Activated CD8-positive, alpha-beta T cell treated with anti-CD3 and anti-CD28 coated beads, Interleukin-2, amount 10 ng/mL, durations not matched to agents 7 days and 5 days (primary cell): Measurements from ENCODE around the gene MAP4K1. TPM values are rescaled to one million over a fixed set of nuclear protein-coding genes. Genes with fewer than 3 reads are reported as not detected.
A peak's percentile ranks its signal among the peaks of the same experiment; 100 is the strongest.

Source experiments
- ATAC-seq: fragments of 150-1000 bp; cut with Tn5 transposase; one replicate; pipeline ENCODE4 v1.10.0; 2021; ENCODE audit warnings: moderate library complexity
- CTCF ChIA-PET: fragments of 350-600 bp; sonication (Branson Sonifier 250); formaldehyde crosslinking; loops from one replicate; lab custom pipeline; 2021; ENCODE audit warnings: antibody characterized with exemption; lab: Charles Lee
- POLR2A ChIA-PET: fragments of 350-600 bp; sonication (Branson Sonifier 250); formaldehyde crosslinking; loops from one replicate; lab custom pipeline; 2021; ENCODE audit warnings: antibody characterized with exemption; lab: Charles Lee
- DNase-seq: peaks from one replicate; pipeline ENCODE4 v3.0.0-alpha.2; 2020
- H3K27ac Mint-ChIP-seq: one replicate; pipeline ENCODE4 v1.8.0; 2021; ENCODE audit warnings: mild to moderate bottlenecking, mixed read lengths
- H3K27me3 Mint-ChIP-seq: one replicate; pipeline ENCODE4 v1.8.0; 2021; ENCODE audit warnings: low read depth, mixed read lengths
- H3K36me3 Mint-ChIP-seq: one replicate; pipeline ENCODE4 v1.8.0; 2021; ENCODE audit warnings: low read depth, mixed read lengths
- H3K4me1 Mint-ChIP-seq: one replicate; pipeline ENCODE4 v1.8.0; 2021; ENCODE audit warnings: low read depth, mixed read lengths
- H3K4me3 Mint-ChIP-seq: one replicate; pipeline ENCODE4 v1.8.0; 2021; ENCODE audit warnings: mild to moderate bottlenecking, mixed read lengths
- H3K9me3 Mint-ChIP-seq: one replicate; pipeline ENCODE4 v1.8.0; 2022; ENCODE audit warnings: mixed read lengths; ENCODE audit not compliant: insufficient read depth
- total RNA-seq, 2 experiments: library from RNA; stranded (reverse); gene quantifications; one replicate each; pipeline ENCODE4 v1.2.3, GENCODE V29; 2021

MAP4K1 gene
- total RNA-seq, 2 experiments from 2014 or later, result 259 to 269 TPM

- H3K4me1 Mint-ChIP-seq, result peaks cover 73% of the 10 kb centered on the region
- no peak for ATAC-seq
- no peaks in the 10 kb centered on the region for H3K9me3 Mint-ChIP-seq
- H3K4me3 Mint-ChIP-seq, result peak overlapping the region; percentile 95
- ChIA-PET POLR2A (no interaction called here), CTCF (interaction anchor here (1.6 kb wide), 1 partner anchor 14 kb away, joined by 3 read pairs; no protein-coding TSS in a partner anchor)
- no peaks in the 10 kb centered on the region for H3K27me3 Mint-ChIP-seq
- no peak overlapping the region for H3K27ac Mint-ChIP-seq
- peaks cover 49% of the 10 kb centered on the region for H3K36me3 Mint-ChIP-seq
- DNase-seq, result no peak
Measured at GRCh38 chr19:38650172-38650775, 32.5 kb upstream of the MAP4K1 start.

- CTCF ChIA-PET, result interaction anchor here (1.0 to 2.3 kb wide), 4 partner anchors 13 to 281 kb away, joined by 3 to 10 read pairs (median 5); partner anchors contain the start of genes MRPS12 and SARS2
- POLR2A ChIA-PET, result no interaction called here
- H3K4me3 Mint-ChIP-seq, result peak overlapping the region; percentile 95
- ATAC-seq, result no peak
- H3K27ac Mint-ChIP-seq, result peak overlapping the region; percentile 19
- peaks cover 45% of the 10 kb centered on the region for H3K36me3 Mint-ChIP-seq
- no peaks in the 10 kb centered on the region for H3K9me3 Mint-ChIP-seq
- H3K27me3 Mint-ChIP-seq, result no peaks in the 10 kb centered on the region
- peaks cover 69% of the 10 kb centered on the region for H3K4me1 Mint-ChIP-seq
- no peak for DNase-seq
Measured at GRCh38 chr19:38649305-38650171, 31.8 kb upstream of the MAP4K1 start.

GRCh38 chr19:38648769-38649304 is 31.1 kb upstream of the MAP4K1 start:
- ChIA-PET POLR2A (no interaction called here), CTCF (interaction anchor here (1.0 to 2.7 kb wide), 4 partner anchors 14 to 282 kb away, joined by 3 to 10 read pairs (median 7); partner anchors contain the start of genes MRPS12 and SARS2)
- no peaks in the 10 kb centered on the region for H3K27me3 Mint-ChIP-seq
- H3K9me3 Mint-ChIP-seq, result no peaks in the 10 kb centered on the region
- peaks cover 38% of the 10 kb centered on the region for H3K36me3 Mint-ChIP-seq
- DNase-seq (no peak), ATAC-seq (no peak)
- peak overlapping the region; percentile 88 for H3K27ac Mint-ChIP-seq
- H3K4me3 Mint-ChIP-seq, result peak overlapping the region; percentile 95
- peaks cover 63% of the 10 kb centered on the region for H3K4me1 Mint-ChIP-seq

GRCh38 chr19:38647966-38648768 is 30.4 kb upstream of the MAP4K1 start:
- CTCF ChIA-PET, result interaction anchor here (0.9 to 2.8 kb wide), 13 partner anchors 10 to 282 kb away, joined by 3 to 17 read pairs (median 7); partner anchors contain the start of genes FAM98C, MRPS12 and SARS2
- Mint-ChIP-seq H3K27ac (peak overlapping the region; percentile 88), H3K9me3 (no peaks in the 10 kb centered on the region), H3K27me3 (no peaks in the 10 kb centered on the region), H3K4me3 (peak overlapping the region; percentile 95), H3K4me1 (peaks cover 56% of the 10 kb centered on the region), H3K36me3 (peaks cover 32% of the 10 kb centered on the region)
- DNase-seq (no peak), ATAC-seq (no peak)
- POLR2A ChIA-PET, result interaction anchor here (0.8 to 1.1 kb wide), 4 partner anchors 21 to 252 kb away, joined by 3 to 4 read pairs (median 4); partner anchors contain the start of genes NFKBIB and SIRT2

- H3K27ac Mint-ChIP-seq, result peak within 1 kb of the TSS; percentile 88
- POLR2A ChIA-PET, result interaction anchor here (0.6 to 1.5 kb wide), 9 partner anchors 7 to 253 kb away, joined by 3 to 9 read pairs (median 4); partner anchors contain the start of genes EIF3K, NFKBIB and SIRT2
- H3K27me3 Mint-ChIP-seq, result no peaks in the 10 kb centered on the region
Measured at GRCh38 chr19:38647368-38647965, 29.7 kb upstream of the MAP4K1 start, which contains the start of gene ACTN4. TSS of gene ACTN4 (plus strand) at chr19:38647649. CDS start at chr19:38647746, 97 bp downstream.

GRCh38 chr19:38644719-38645118 is 27.0 kb upstream of the MAP4K1 start:
- DNase-seq, result no peak
- H3K4me1 Mint-ChIP-seq, result peaks cover 32% of the 10 kb centered on the region
- H3K27ac Mint-ChIP-seq, result no peak overlapping the region
- peaks cover 21% of the 10 kb centered on the region for H3K36me3 Mint-ChIP-seq
- no peak overlapping the region for H3K4me3 Mint-ChIP-seq
- ATAC-seq, result no peak
- no peaks in the 10 kb centered on the region for H3K27me3 Mint-ChIP-seq
- POLR2A ChIA-PET, result interaction anchor here (0.6 to 1.4 kb wide), 3 partner anchors 24 to 111 kb away, joined by 3 to 4 read pairs (median 4); no protein-coding TSS in a partner anchor
- CTCF ChIA-PET, result interaction anchor here (1.4 kb wide), 1 partner anchor 90 kb away, joined by 3 read pairs; no protein-coding TSS in a partner anchor
- H3K9me3 Mint-ChIP-seq, result no peaks in the 10 kb centered on the region

More at GRCh38 chr19:38647368-38647965, 29.7 kb upstream of the MAP4K1 start, which contains the start of gene ACTN4:
- CTCF ChIA-PET, result interaction anchor here (0.7 to 2.8 kb wide), 15 partner anchors 10 to 283 kb away, joined by 3 to 17 read pairs (median 6); partner anchors contain the start of genes FAM98C, MRPS12 and SARS2
- Mint-ChIP-seq H3K4me3 (peak within 1 kb of the TSS; percentile 95), H3K36me3 (peaks cover 31% of the 10 kb centered on the region), H3K9me3 (no peaks in the 10 kb centered on the region), H3K4me1 (peaks cover 50% of the 10 kb centered on the region)
- ATAC-seq (peak; percentile 92), DNase-seq (peak; percentile 100)

- POLR2A ChIA-PET, result no interaction called here
Measured at GRCh38 chr19:38642176-38642575, 24.4 kb upstream of the MAP4K1 start.

GRCh38 chr19:38640368-38640767 is 22.6 kb upstream of the MAP4K1 start:
- Mint-ChIP-seq H3K27ac (peak overlapping the region; percentile 7), H3K4me1 (peaks cover 38% of the 10 kb centered on the region), H3K36me3 (peaks cover 19% of the 10 kb centered on the region), H3K4me3 (no peak overlapping the region), H3K9me3 (no peaks in the 10 kb centered on the region), H3K27me3 (no peaks in the 10 kb centered on the region)
- DNase-seq (no peak), ATAC-seq (no peak)
- POLR2A ChIA-PET, result no interaction called here
- CTCF ChIA-PET, result interaction anchor here (1.4 kb wide), 1 partner anchor 64 kb away, joined by 3 read pairs; no protein-coding TSS in a partner anchor

More at GRCh38 chr19:38642176-38642575, 24.4 kb upstream of the MAP4K1 start:
- H3K4me1 Mint-ChIP-seq, result peaks cover 23% of the 10 kb centered on the region
- peaks cover 4% of the 10 kb centered on the region for H3K36me3 Mint-ChIP-seq
- ATAC-seq, result no peak
- no peak for DNase-seq
- no peaks in the 10 kb centered on the region for H3K27me3 Mint-ChIP-seq
- no peak overlapping the region for H3K27ac Mint-ChIP-seq
- H3K9me3 Mint-ChIP-seq, result no peaks in the 10 kb centered on the region
- H3K4me3 Mint-ChIP-seq, result no peak overlapping the region
- CTCF ChIA-PET, result interaction anchor here (0.7 to 2.5 kb wide), 3 partner anchors 44 to 240 kb away, joined by 3 to 7 read pairs (median 3); partner anchors contain the start of gene FAM98C

GRCh38 chr19:38639679-38640078 is 21.9 kb upstream of the MAP4K1 start:
- Mint-ChIP-seq H3K27me3 (no peaks in the 10 kb centered on the region), H3K4me1 (peaks cover 40% of the 10 kb centered on the region), H3K27ac (no peak overlapping the region), H3K9me3 (no peaks in the 10 kb centered on the region), H3K4me3 (no peak overlapping the region), H3K36me3 (peaks cover 26% of the 10 kb centered on the region)
- ChIA-PET POLR2A (no interaction called here), CTCF (interaction anchor here (1.4 kb wide), 1 partner anchor 64 kb away, joined by 3 read pairs; no protein-coding TSS in a partner anchor)
- DNase-seq, result no peak
- ATAC-seq, result no peak

GRCh38 chr19:38638461-38638860 is 20.7 kb upstream of the MAP4K1 start:
- no peak for DNase-seq
- Mint-ChIP-seq H3K9me3 (no peaks in the 10 kb centered on the region), H3K4me1 (peaks cover 43% of the 10 kb centered on the region), H3K36me3 (peaks cover 30% of the 10 kb centered on the region), H3K27me3 (no peaks in the 10 kb centered on the region), H3K27ac (no peak overlapping the region), H3K4me3 (no peak overlapping the region)
- ChIA-PET POLR2A (no interaction called here), CTCF (interaction anchor here (0.8 to 6.2 kb wide), 4 partner anchors 8 to 314 kb away, joined by 3 to 65 read pairs (median 10); partner anchors contain the start of genes ACTN4, EIF3K, MAP4K1 and MRPS12)
- ATAC-seq, result no peak
